ENCODE measurements around the gene ZC3H12A.
"Not testable (repeated sequence)": the region's sequence is repeated elsewhere in the genome, so short reads cannot be mapped to it uniquely, and the experiment has no call there.

The ZC3H12A gene

DNA sequence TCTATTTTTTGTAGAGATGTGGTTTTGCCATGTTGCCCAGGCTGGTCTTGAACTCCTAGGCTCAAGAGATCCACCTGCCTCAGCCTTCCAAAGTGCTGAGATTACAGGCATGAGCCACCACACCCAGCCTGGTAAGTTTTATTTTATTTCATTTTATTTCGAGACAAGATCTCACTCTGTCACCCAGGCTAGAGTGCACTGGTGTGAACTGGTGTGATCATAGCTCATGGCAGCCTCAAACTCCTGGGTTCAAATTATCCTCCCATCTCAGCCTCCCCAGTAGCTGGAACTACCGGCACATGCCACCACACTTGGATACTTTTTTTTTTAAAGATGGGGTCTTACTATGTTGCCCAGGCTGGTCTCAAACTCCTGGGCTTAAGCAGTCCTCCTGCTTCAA lies 28.4 kb downstream of the ZC3H12A start:
- not testable (repeated sequence) for DNase-seq

DNA sequence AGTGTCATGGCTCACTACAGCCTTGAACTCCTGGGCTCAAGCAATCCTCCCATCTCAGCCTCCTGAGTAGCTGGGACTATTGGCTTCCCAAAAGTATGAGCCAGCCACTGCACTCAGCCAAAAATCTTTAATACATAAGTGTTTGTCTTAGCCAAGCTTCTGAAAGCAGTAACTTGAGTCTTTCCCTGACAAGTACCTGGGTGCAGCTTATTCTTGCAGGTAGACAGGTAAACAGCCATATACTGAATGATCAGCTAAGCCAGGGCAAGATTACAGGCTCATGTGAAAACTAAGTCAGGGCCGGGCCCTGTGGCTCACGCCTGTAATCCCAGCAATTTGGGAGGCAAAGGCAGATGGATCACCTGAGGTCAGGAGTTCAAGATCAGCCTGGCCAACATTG lies 32.4 kb downstream of the ZC3H12A start:
- DNase-seq: no peak

DNA sequence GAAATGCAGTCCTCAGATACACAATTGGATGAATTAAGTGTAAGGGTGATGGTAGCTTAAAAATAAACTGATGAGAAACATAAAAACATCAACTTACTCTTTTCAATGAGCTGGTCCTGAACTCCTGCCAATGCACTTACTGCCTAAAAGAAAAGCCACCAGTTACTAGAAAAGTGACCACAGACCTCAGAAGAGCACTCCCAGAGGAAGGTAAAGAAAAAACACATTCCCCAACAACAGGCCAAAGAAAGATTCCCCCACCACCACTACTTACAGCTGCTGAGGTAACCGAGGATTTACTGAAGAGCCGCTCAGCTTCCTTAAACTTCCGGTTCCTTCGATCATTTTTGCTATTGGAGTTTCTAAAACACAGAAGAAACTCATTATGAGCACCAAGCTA lies 34.8 kb downstream of the ZC3H12A start:
- DNase-seq: no peak

DNA sequence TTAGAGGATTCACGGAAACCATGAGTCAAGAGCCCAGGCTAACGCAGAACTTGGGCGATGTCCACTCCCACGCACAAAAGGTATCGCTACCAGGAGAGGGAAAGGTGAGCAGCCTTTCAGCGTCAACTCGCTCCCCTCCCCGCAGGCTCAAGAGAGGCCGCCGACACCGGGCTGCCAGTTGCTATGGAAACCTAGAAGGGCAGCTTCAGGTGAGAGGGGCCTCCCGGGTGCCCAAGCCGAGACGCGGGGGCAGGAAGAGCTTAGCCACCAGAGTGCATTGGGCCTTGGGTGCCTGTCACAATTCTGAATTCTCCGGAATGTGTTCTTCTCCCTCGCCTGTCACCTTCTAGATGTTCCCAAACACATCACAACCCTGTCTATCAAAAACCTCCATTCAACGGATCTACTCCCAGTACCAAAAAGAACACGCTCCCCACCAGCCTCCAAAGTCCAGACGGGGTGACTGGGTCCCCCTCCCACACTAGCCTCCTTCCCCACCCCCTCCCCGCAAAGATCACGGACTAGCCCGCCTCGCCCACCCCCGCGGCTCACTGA lies 39.5 kb downstream of the ZC3H12A start:
- no peak for DNase-seq

DNA sequence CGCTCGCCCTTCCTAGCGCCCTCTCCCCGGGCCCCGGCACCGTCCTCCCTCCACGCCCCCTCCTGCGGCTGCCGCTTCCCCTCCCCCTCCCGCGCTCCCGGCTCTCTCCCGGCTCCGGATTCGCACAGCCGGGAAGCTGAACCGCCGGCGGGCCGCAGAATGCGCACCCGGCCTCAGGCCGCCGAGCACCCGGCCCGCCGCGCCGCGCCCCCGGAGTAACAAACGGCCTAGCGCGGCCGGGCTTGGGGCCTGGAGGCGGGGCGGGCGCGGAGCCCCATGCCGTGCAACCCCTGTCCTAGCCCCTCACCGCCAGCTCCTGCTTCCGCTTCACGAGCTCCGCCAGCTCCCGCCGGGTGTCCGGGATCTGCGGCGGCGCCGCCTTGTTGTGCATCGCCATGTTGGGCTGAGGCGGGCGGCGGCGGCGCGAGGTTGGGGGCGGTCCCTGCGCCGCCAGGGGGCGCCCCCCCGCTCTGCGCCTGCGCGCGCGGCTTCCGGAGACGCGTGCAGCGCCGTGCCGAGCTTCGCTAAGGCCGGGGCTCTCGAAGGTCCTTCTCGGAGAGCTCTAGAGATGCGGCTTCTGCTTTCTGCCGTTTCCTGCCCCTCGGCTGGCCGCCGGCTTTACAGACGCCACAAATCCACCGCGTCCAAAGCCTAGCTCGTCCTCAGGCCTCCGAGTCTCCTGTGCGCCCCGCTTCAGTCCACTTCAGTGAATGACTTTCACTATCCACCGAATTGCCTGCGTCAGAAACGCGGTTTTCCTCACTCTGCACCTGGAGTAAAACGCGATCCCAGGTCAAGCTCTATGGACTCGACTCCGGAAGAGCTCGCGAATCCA lies 40.2 kb downstream of the ZC3H12A start, which contains the start of gene MEAF6:
TSS of gene MEAF6 (minus strand) at position 417 of the 835 bp plus-strand sequence. CDS start at position 397, 20 bp downstream.
- peak; percentile 68 for DNase-seq

DNA sequence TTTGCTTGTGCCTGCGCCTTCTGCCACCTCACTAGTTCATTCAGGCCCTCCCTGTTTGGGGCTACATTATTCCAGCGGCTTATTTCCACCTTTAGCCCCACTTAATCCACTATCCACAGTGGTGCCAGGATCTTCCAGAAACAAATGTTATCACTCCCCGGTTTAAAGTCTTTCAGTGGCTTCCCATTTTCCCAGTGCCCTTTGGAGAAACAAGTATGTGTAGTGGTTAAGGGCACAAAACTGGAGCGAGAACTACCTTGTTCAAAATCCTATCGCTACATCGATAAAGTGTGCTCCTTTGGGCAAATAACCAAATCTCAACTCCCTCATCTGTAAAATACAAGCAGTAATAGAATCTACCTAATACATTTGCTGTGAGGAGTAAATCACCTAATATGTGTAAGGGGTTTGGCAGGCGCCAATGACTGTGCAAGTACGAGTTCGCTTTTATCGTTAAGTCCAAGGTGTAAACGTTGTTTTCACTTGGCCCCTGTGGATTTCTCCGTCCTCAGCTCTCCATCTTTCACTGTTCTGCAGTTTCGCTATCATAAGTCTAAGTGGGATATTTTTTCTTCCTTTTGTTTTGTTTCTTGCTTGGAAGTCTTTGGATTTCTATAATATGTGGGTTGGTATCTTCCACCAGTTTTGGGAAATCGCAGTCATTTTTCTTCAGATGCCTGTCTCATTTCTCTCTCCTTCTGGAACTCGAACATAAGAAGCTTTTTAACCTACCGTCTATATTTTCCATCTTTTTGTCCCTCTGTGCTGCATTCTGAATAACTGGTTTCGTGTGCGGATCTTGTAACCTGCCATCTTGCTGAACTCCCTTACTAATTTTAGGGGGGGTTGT lies 41.0 kb downstream of the ZC3H12A start:
- no peak for DNase-seq

DNA sequence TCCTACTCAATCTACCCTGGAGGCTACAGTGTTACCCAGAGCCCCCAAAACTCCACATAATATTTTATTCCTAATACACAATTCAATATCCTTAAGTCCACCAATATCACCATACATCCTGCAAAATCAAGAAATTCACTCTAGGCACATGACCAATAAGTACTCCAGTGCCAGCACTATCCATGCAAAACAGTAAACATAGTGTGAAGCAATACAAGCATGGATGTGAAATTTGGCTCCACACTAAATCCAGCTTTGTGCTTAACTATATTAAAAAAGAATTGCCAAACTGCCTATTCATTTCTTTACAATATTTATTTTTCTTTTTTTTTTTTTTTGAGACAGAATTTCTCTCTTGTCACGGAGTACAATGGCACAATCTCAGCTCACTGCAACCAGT lies 43.2 kb downstream of the ZC3H12A start:
- no peak for DNase-seq

DNA sequence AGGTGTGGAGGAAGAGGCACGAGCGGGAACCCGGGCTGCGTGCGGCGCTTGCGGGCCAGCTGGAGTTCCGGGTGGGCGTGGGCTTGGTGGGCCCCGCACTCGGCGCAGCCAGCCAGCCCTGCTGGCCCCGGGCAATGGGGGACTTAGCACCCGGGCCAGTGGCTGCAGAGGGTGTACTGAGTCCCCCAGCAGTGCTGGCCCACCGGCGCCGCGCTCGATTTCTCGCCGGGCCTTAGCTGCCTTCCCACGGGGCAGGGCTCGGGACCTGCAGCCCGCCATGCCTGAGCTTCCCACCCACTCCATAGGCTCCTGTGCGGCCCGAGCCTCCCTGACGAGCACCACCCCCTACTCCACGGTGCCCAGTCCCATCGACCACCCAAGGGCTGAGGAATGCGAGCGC lies 43.9 kb downstream of the ZC3H12A start:
- not testable (repeated sequence) for DNase-seq

DNA sequence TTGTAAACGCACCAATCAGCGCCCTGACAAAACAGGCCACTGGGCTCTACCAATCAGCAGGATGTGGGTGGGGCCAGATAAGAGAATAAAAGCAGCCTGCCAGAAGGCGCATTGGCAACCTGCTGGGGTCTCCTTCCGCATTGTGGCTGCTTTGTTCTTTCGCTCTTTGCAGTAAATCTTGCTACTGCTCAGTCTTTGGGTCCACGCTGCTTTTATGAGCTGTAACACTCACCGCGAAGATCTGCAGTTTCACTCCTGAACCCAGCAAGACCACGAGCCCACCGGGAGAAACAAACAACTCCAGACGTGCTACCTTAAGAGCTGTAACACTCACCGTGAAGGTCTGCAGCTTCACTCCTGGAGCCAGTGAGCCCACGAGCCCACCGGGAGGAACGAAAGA lies 44.5 kb downstream of the ZC3H12A start:
- DNase-seq: not testable (repeated sequence)

DNA sequence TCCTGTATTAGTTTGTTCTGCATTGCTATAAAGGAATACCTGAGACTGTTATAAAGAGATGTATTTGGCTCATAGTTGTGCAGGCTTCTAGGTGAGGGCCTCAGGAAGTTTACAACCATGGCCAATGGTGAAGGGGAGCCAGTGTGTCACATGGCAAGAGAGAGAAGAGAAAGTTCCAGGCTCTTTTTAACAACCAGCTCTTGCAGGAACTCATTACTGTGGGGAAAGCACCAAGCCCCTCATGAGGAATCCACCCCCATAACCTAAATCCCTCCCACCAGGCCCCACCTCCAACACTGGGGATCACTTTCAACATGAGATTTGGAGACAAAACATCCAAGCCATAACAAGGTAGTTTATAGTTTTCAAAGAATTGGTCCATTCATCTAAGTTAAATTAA lies 45.2 kb downstream of the ZC3H12A start:
- no peak for DNase-seq

DNA sequence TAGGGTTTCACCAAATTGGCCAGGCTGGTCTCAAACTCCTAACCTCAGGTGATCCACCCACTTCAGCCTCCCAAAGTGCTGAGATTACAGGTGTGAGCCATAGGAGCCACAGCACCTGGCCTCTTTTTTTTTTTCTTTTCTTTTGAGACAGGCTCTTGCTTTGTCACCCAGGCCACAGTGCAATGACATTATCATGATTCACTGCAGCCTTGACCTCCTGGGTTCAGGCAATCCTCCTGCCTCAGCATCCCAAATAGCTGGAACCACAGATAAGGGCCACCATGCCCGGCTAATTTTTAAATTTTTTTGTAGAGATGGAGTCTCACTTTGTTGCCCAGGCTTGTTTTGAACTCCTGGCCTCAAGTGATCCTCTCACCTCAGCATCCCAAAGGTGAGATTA lies 55.5 kb downstream of the ZC3H12A start:
- not testable (repeated sequence) for DNase-seq

DNA sequence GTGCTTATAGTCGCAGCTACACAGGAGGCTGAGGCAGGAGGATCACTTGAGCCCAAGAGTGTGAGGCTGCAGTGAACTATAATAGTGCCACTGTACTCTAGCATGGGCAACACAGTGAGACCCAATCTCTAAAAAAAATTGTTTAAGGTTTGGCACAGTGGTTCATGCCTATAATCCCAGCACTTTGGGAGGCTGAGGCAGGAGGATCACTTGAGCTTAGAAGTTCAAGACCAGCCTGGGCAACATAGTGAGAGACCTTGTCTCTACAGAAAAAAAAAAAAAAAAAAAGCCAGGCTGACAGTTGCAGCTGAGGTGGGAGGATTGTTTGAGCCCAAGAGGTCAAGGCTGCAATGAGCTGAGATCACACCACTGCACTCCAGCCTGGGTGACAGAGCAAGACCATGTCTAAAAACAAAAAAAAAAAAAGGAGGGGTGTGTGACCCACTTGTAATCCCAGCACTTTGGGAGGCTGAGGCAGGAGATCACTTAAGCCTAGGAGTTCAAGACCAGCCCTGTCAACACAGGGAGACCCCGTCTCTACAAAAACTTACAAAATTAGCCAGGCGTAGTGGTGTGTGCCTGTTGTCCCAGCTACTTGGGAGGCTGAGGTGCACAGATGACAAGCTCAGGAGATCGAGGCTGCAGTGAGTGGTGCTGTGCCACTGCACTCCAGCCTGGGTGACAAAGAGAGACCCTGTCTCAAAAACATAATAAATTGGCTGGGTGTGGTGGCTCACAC lies 58.2 kb downstream of the ZC3H12A start:
- DNase-seq: not testable (repeated sequence)

DNA sequence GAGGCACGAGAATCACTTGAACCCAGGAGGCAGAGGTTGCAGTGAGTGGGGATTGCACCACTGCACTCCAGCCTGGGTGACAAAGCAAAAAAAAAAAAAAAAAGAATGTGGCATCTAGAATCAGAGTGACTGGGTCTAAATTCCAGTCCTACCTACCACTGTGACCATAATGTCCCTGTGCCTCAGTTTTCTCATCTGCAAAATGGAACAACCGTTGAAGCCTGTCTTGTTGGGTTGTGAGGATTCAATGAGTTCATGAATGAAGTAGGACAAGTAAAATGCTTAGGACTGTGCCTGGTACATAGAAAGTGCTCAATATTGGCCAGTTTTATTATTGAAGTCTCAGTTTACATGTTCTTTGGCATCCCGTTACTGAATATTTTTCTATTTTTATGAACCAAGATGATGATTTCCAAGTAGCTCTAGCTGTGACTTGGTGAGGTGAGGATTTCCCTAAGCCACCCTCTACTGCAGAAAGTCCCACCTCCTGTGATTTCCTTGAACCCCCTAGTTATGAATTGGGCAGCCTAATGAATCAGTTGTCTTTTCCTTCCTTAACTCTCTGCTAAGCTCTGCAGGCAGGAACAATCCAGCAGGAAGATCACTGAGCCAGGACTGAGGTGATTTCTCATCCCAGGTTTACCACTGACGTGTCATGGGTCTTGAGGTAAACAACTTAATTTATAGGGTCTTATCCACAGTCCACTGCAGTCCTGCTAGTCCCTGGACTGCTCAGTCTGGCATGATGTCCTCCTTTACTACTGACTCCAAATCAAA lies 59.1 kb downstream of the ZC3H12A start:
- no peak for DNase-seq

Data from GOT3 (cell line).